Epithelial cell of esophagus (primary cell): ENCODE data around the gene USP54.
A peak's percentile ranks its signal among the peaks of the same experiment; 100 is the strongest.

Source experiments
- DNase-seq: peaks from one replicate; pipeline ENCODE4 v3.0.0; 2010; ENCODE audit warnings: low read depth
- H3K4me3 ChIP-seq: 2 replicates; pipeline ENCODE4 v1.5.1; 2011; ENCODE audit warnings: mild to moderate bottlenecking, low read length, control low read depth
- CTCF ChIP-seq: IDR thresholded peaks from 2 replicates; pipeline ENCODE4 v1.5.1; 2011; ENCODE audit warnings: low read depth, mild to moderate bottlenecking, low read length, control low read depth, inconsistent platforms; ENCODE audit not compliant: insufficient read depth; ENCODE audit errors: missing control alignments

The USP54 gene

GRCh38 chr10:73590881-73591799, at the start of gene USP54:
Gene USP54, minus strand, starts transcription at chr10:73591342. Its CDS starts 15,684 bp downstream, at chr10:73575658.
- peak within 1 kb of the TSS; percentile 1 for H3K4me3 ChIP-seq
- TF ChIP-seq CTCF, result no peak
- peak; percentile 74 for DNase-seq

- no peak for TF ChIP-seq CTCF
- no peak overlapping the region for H3K4me3 ChIP-seq
- no peak for DNase-seq
Observed at GRCh38 chr10:73639286-73639685, 48.1 kb upstream of the USP54 start.

- DNase-seq, result no peak
- H3K4me3 ChIP-seq, result no peak overlapping the region
- no peak for TF ChIP-seq CTCF
Observed at GRCh38 chr10:73635781-73636180, 44.6 kb upstream of the USP54 start.

GRCh38 chr10:73634421-73634820, 43.3 kb upstream of the USP54 start:
- DNase-seq, result no peak
- H3K4me3 ChIP-seq, result no peak overlapping the region
- no peak for TF ChIP-seq CTCF

GRCh38 chr10:73629165-73629564, 38.0 kb upstream of the USP54 start:
- no peak for TF ChIP-seq CTCF
- no peak for DNase-seq
- no peak overlapping the region for H3K4me3 ChIP-seq

- DNase-seq, result peak; percentile 54
- H3K4me3 ChIP-seq, result no peak overlapping the region
- TF ChIP-seq CTCF, result no peak
Observed at GRCh38 chr10:73628405-73628804, 37.3 kb upstream of the USP54 start.

- no peak for TF ChIP-seq CTCF
- DNase-seq, result no peak
- H3K4me3 ChIP-seq, result no peak overlapping the region
Observed at GRCh38 chr10:73627300-73627699, 36.2 kb upstream of the USP54 start.
